SU-DHL-6 (cell line): ENCODE data around the gene STK16.

Experiments used
- EZH2phosphoT487 ChIP-seq: fragments of 200-600 bp; sonication (generic), shearing (Covaris generic); conservative IDR thresholded peaks from 2 replicates; pipeline ENCODE4 v1.6.1; 2018; ENCODE audit warnings: mild to moderate bottlenecking, antibody characterized with exemption, low read length, moderate library complexity, mixed read lengths
- TF ChIP-seq, protein P1 (sequence below): fragments of 200-600 bp; sonication (generic); IDR thresholded peaks from one replicate; pipeline ENCODE4 v1.5.1; 2017; ENCODE audit warnings: antibody characterized with exemption, mild to moderate bottlenecking, low read length, moderate library complexity; ENCODE audit not compliant: insufficient read depth, poor library complexity, severe bottlenecking

DNA sequence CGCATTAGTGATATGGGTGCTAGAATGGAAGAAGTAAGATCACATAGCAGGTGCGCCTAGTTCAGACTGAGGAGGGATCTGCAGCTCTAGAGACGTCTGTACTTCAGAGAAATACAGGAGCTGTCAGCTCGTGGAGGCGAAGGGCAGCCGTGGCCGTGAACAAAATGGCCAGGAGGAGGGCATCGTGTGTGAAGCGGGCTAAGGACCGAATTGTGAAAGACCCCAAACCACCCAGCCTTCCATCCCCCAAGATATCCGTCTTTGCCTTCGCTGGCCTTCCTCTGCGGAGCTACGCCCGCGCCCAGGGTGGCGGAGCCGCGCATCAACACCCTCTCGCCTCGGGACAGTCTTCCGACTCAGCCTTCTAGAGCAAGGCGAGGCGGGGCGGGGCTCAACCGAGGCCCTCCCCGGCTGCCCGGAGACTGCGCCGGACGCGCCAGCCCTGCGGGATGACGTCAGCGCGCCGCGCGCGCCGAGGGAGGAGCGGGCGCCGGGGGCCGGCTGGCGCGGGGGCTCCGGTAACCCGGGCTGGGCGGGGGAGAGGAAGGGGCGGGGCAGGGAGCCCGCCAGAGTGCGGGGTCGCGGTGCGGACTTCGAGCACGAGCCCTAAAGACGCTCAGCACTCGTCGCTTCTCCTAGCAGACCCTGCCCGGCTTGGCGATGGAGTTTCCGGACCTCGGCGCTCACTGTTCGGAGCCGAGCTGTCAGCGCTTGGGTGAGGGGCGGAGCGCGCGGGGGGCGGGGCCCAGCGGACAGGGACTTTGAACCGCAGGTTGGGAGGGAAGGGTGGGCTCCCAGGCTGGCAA, 38.7 kb upstream of the STK16 start, which contains the start of gene ZFAND2B:
- TF ChIP-seq, protein P1, sequence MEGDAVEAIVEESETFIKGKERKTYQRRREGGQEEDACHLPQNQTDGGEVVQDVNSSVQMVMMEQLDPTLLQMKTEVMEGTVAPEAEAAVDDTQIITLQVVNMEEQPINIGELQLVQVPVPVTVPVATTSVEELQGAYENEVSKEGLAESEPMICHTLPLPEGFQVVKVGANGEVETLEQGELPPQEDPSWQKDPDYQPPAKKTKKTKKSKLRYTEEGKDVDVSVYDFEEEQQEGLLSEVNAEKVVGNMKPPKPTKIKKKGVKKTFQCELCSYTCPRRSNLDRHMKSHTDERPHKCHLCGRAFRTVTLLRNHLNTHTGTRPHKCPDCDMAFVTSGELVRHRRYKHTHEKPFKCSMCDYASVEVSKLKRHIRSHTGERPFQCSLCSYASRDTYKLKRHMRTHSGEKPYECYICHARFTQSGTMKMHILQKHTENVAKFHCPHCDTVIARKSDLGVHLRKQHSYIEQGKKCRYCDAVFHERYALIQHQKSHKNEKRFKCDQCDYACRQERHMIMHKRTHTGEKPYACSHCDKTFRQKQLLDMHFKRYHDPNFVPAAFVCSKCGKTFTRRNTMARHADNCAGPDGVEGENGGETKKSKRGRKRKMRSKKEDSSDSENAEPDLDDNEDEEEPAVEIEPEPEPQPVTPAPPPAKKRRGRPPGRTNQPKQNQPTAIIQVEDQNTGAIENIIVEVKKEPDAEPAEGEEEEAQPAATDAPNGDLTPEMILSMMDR, result no peak
- no peak for TF ChIP-seq EZH2phosphoT487
